CD8-positive, alpha-beta memory T cell (primary cell): ENCODE data around the gene DOK6. TPM values are rescaled to one million over a fixed set of nuclear protein-coding genes. Genes with fewer than 3 reads are reported as not detected.

Experiments
- CTCF ChIA-PET: fragments of 350-600 bp; sonication (Branson Sonifier 250); formaldehyde crosslinking; loops from one replicate; lab custom pipeline; 2021; ENCODE audit warnings: antibody characterized with exemption; lab: Charles Lee
- POLR2A ChIA-PET: fragments of 350-600 bp; sonication (Branson Sonifier 250); formaldehyde crosslinking; loops from one replicate; lab custom pipeline; 2021; ENCODE audit warnings: antibody characterized with exemption; lab: Charles Lee
- DNase-seq, 5 donors: peaks; one replicate each; pipeline versions ENCODE4 v3.0.0 to v3.0.0-alpha.2; 2020 to 2022; ENCODE audit warnings: mixed read lengths in 1 of 5
- H3K27ac ChIP-seq: one replicate; pipeline ENCODE4 v1.7.0; 2013; ENCODE audit warnings: low read depth, mild to moderate bottlenecking, low read length, moderate library complexity
- H3K27me3 ChIP-seq: 2 replicates; pipeline ENCODE4 v1.7.0; 2013; ENCODE audit warnings: low read length, mild to moderate bottlenecking; ENCODE audit not compliant: insufficient read depth, poor library complexity, severe bottlenecking
- H3K36me3 ChIP-seq: 2 replicates; pipeline ENCODE4 v1.7.0; 2013; ENCODE audit warnings: mild to moderate bottlenecking, low read length, moderate library complexity; ENCODE audit not compliant: insufficient read depth
- H3K4me1 ChIP-seq: 2 replicates; pipeline ENCODE4 v1.7.0; 2013; ENCODE audit warnings: mild to moderate bottlenecking, low read length, moderate library complexity; ENCODE audit not compliant: insufficient read depth
- H3K4me3 ChIP-seq: 2 replicates; pipeline ENCODE4 v1.7.0; 2013; ENCODE audit warnings: mild to moderate bottlenecking, low read length
- H3K9me3 ChIP-seq: 2 replicates; pipeline ENCODE4 v1.7.0; 2013; ENCODE audit warnings: mild to moderate bottlenecking, low read length
- H3K27ac Mint-ChIP-seq, 8 donors: one replicate each; pipeline ENCODE4 v1.8.0; 2020 to 2021; ENCODE audit warnings: mixed read lengths in 8 of 8, mild to moderate bottlenecking in 6 of 8, inconsistent platforms in 3 of 8, moderate library complexity in 3 of 8
- H3K27me3 Mint-ChIP-seq, 2 donors: one replicate each; pipeline ENCODE4 v1.8.0; 2020 to 2021; ENCODE audit warnings: mixed read lengths in 2 of 2, mild to moderate bottlenecking in 1 of 2, moderate library complexity in 1 of 2
- H3K36me3 Mint-ChIP-seq, 3 donors: one replicate each; pipeline ENCODE4 v1.8.0; 2020 to 2021; ENCODE audit warnings: mixed read lengths in 3 of 3, inconsistent platforms in 1 of 3, mild to moderate bottlenecking in 1 of 3
- H3K4me1 Mint-ChIP-seq, 3 donors: one replicate each; pipeline ENCODE4 v1.8.0; 2020 to 2021; ENCODE audit warnings: mixed read lengths in 3 of 3, inconsistent platforms in 1 of 3, mild to moderate bottlenecking in 1 of 3
- H3K4me3 Mint-ChIP-seq, 7 donors: one replicate each; pipeline ENCODE4 v1.8.0; 2020 to 2021; ENCODE audit warnings: mixed read lengths in 7 of 7, mild to moderate bottlenecking in 6 of 7, moderate library complexity in 4 of 7, inconsistent platforms in 2 of 7
- H3K9me3 Mint-ChIP-seq, 5 donors: one replicate each; pipeline ENCODE4 v1.8.0; 2020 to 2022; ENCODE audit warnings: mixed read lengths in 5 of 5, mild to moderate bottlenecking in 3 of 5, moderate library complexity in 2 of 5, inconsistent platforms in 1 of 5
- polyA plus RNA-seq: library from polyadenylated mRNA; unstranded; fragments of 300-500 nt; fragmentation: Illumina TruSeq; gene quantifications from one replicate; pipeline ENCODE4 v1.2.3, GENCODE V29; 2021
- total RNA-seq, 2 experiments: library from RNA; stranded (reverse); gene quantifications; one replicate each; pipeline ENCODE4 v1.2.3, GENCODE V29; 2021

The DOK6 gene
- total and polyA plus RNA-seq, 3 experiments from 2014 or later, result 0.13 TPM; not detected in 2

DNA sequence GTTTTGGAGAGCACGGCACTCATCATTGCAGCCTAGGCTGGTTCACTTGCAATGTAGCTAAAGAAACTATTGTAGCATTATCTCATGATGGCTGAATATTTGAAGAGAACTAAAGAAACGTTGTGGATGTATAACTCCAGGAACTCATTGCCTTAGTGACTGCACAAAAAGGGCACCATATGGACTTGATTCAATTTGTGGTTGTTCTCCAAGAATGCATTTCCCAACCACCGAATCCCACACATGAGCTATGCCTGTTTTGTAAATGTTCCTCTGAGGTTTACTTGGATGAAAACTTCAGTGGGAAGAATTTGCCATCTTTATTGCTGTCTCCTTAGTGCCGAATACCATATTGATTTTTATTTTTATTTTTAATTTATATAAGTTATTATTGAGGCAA, 43.5 kb downstream of the DOK6 start:
- no peak overlapping the region for H3K27ac ChIP-seq
- ChIA-PET POLR2A (no interaction called here), CTCF (no interaction called here)
- Mint-ChIP-seq H3K4me3 (no peak overlapping the region), H3K4me1 (no peaks in the 10 kb centered on the region), H3K36me3 (no peaks in the 10 kb centered on the region), H3K9me3 (peaks cover 3 to 11% (median 6%) of the 10 kb centered on the region in 5 donors), H3K27me3 (peaks cover 5 to 6% of the 10 kb centered on the region in 2 donors), H3K27ac (no peak overlapping the region)
- H3K9me3 ChIP-seq, result no peaks in the 10 kb centered on the region
- H3K4me3 ChIP-seq, result no peak overlapping the region
- DNase-seq, result no peak
- no peaks in the 10 kb centered on the region for H3K27me3 ChIP-seq
- H3K36me3 ChIP-seq, result no peaks in the 10 kb centered on the region
- no peaks in the 10 kb centered on the region for H3K4me1 ChIP-seq

DNA sequence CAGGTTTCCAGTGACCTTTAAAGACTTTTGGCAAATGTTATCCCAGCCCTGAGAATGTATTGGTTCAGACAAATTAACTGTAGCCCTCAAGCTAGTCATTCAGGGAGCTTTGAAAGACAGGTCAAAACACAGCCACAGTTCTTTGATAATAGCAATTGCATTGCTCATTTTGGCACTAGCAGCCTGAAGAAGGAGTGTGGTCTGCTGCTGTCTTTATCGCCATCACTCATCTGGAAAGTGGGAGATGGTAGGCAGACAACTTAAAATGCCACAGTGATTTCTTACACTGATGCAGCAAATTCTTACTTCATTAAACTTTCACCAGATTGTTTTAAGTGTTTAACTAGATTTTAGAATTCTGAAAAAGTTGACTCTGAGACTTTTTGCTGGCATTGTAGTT, 47.2 kb downstream of the DOK6 start:
- H3K36me3 ChIP-seq, result no peaks in the 10 kb centered on the region
- CTCF ChIA-PET, result no interaction called here
- H3K4me3 ChIP-seq, result no peak overlapping the region
- H3K4me1 Mint-ChIP-seq, result no peaks in the 10 kb centered on the region
- no peaks in the 10 kb centered on the region for H3K9me3 ChIP-seq
- DNase-seq, result no peak
- peaks cover 0 to 6% of the 10 kb centered on the region in 2 donors for H3K27me3 Mint-ChIP-seq
- no peaks in the 10 kb centered on the region for H3K4me1 ChIP-seq
- H3K27me3 ChIP-seq, result no peaks in the 10 kb centered on the region
- POLR2A ChIA-PET, result no interaction called here
- no peak overlapping the region for H3K27ac ChIP-seq
- H3K27ac Mint-ChIP-seq, result no peak overlapping the region
- H3K36me3 Mint-ChIP-seq, result no peaks in the 10 kb centered on the region
- no peak overlapping the region for H3K4me3 Mint-ChIP-seq
- peaks cover 0 to 11% (median 3%) of the 10 kb centered on the region in 5 donors for H3K9me3 Mint-ChIP-seq

DNA sequence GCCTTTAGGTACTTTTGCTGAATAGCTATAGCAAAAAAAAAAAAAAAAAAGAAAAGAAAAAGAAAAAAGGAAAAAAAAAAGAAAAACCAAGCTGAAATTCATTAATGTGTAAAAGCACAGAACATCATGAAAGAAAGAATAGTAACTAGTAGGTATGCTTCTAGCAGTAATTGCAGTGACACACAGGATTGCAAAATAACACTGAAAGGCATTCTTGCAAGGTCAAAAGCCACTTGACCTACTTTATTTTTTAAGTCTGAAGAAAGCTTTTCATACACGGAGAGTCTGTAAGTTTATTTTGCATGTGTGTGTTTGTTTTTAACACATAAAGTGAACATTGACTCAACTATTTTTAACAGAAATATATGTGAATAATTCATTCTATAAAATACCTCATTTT, 54.4 kb downstream of the DOK6 start:
- Histone ChIP-seq H3K27ac (no peak overlapping the region), H3K27me3 (no peaks in the 10 kb centered on the region), H3K36me3 (no peaks in the 10 kb centered on the region), H3K4me3 (no peak overlapping the region), H3K9me3 (no peaks in the 10 kb centered on the region), H3K4me1 (no peaks in the 10 kb centered on the region)
- H3K27me3 Mint-ChIP-seq, result no peaks in the 10 kb centered on the region
- H3K4me1 Mint-ChIP-seq, result no peaks in the 10 kb centered on the region
- H3K36me3 Mint-ChIP-seq, result no peaks in the 10 kb centered on the region
- no peak overlapping the region for H3K4me3 Mint-ChIP-seq
- CTCF ChIA-PET, result no interaction called here
- DNase-seq, result no peak
- peaks cover 0 to 1% (median 0%) of the 10 kb centered on the region in 5 donors for H3K9me3 Mint-ChIP-seq
- H3K27ac Mint-ChIP-seq, result no peak overlapping the region
- POLR2A ChIA-PET, result no interaction called here

DNA sequence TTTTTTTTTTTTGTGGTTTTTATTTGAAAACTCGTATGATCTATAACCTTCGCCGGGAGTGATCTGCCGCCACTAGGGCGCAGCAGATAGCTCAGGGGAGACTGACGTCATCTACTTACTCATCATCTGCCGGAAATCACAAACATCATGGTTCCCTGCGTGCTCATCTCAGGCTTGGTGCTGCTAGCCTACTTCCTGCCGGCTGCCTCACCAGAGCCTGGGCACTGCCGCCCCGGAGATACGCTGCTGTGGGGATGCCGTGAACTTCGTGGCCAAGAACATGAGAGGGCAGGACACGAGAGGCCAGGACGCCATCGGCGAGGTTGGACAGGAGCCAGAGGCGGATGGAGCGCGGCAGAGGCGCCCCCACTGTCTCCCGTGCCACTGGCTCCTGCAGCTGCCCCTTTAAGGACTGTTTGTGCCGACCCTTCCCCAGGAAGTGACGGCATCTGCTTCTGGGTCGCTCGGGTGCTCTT, 68.8 kb downstream of the DOK6 start:
- H3K27ac ChIP-seq, result no peak overlapping the region
- no peaks in the 10 kb centered on the region for H3K27me3 ChIP-seq
- H3K9me3 ChIP-seq, result no peaks in the 10 kb centered on the region
- ChIA-PET POLR2A (no interaction called here), CTCF (no interaction called here)
- H3K36me3 Mint-ChIP-seq, result no peaks in the 10 kb centered on the region
- peaks cover 1 to 7% (median 6%) of the 10 kb centered on the region in 3 donors for H3K4me1 Mint-ChIP-seq
- no peak overlapping the region for H3K4me3 ChIP-seq
- no peaks in the 10 kb centered on the region for H3K36me3 ChIP-seq
- peaks cover 4 to 7% of the 10 kb centered on the region in 2 donors for H3K27me3 Mint-ChIP-seq
- no peak overlapping the region for H3K4me3 Mint-ChIP-seq
- peaks cover 0 to 3% (median 0%) of the 10 kb centered on the region in 5 donors for H3K9me3 Mint-ChIP-seq
- DNase-seq, result peak in 4 of 5 donors; percentile 3 to 45 (median 12)
- no peaks in the 10 kb centered on the region for H3K4me1 ChIP-seq
- no peak overlapping the region for H3K27ac Mint-ChIP-seq

DNA sequence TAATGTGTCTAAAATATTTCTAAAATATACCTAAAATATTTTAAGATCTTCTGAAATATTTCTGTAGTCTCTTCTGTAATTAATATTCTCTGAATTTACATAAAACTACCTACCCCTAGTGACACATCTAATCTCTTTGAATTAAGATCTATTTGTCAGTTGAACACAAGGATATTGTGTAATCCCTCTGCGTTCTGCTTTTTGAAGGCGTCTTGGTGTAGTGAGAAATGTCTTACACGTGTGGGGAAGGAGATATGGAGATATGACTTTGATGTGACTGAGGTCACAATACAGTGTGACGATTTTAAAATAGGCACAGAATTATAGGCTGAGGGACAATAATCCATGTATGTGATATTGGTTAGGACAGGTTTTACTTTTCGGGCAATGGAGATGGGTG, 79.8 kb downstream of the DOK6 start:
- no peak overlapping the region for H3K27ac ChIP-seq
- H3K4me1 Mint-ChIP-seq, result no peaks in the 10 kb centered on the region
- ChIA-PET CTCF (no interaction called here), POLR2A (no interaction called here)
- peaks cover 2% of the 10 kb centered on the region in 2 donors for H3K27me3 Mint-ChIP-seq
- H3K36me3 Mint-ChIP-seq, result no peaks in the 10 kb centered on the region
- no peak overlapping the region for H3K27ac Mint-ChIP-seq
- H3K4me1 ChIP-seq, result no peaks in the 10 kb centered on the region
- H3K27me3 ChIP-seq, result no peaks in the 10 kb centered on the region
- no peak for DNase-seq
- peaks cover 0 to 2% (median 0%) of the 10 kb centered on the region in 5 donors for H3K9me3 Mint-ChIP-seq
- no peak overlapping the region for H3K4me3 ChIP-seq
- no peaks in the 10 kb centered on the region for H3K36me3 ChIP-seq
- no peaks in the 10 kb centered on the region for H3K9me3 ChIP-seq
- no peak overlapping the region for H3K4me3 Mint-ChIP-seq

DNA sequence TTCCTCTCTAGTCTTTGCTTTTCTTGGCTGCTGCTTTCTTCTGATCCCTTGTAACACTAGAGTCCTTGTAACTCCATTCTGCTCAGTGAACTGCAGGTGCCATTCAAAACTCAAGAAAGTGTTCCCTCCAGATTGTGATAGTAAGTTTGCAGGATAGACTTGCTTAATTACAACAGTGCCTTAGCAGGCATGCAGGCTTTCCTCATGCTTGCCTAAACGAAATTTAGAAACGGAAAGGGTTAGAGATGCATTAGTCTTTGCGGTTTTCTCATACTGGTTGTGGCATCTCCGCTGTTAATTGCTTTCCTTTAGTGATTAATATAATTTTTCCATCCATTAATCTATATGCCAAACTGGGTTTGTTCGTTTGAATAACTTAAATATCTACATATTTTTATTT, 82.9 kb downstream of the DOK6 start:
- DNase-seq, result no peak
- POLR2A ChIA-PET, result no interaction called here
- Histone ChIP-seq H3K27me3 (no peaks in the 10 kb centered on the region), H3K27ac (no peak overlapping the region), H3K36me3 (no peaks in the 10 kb centered on the region), H3K9me3 (no peaks in the 10 kb centered on the region), H3K4me1 (no peaks in the 10 kb centered on the region), H3K4me3 (no peak overlapping the region)
- H3K9me3 Mint-ChIP-seq, result peaks cover 0 to 9% (median 0%) of the 10 kb centered on the region in 5 donors
- H3K27me3 Mint-ChIP-seq, result peaks cover 1 to 2% of the 10 kb centered on the region in 2 donors
- H3K36me3 Mint-ChIP-seq, result no peaks in the 10 kb centered on the region
- H3K27ac Mint-ChIP-seq, result no peak overlapping the region
- H3K4me1 Mint-ChIP-seq, result no peaks in the 10 kb centered on the region
- H3K4me3 Mint-ChIP-seq, result no peak overlapping the region
- CTCF ChIA-PET, result no interaction called here

DNA sequence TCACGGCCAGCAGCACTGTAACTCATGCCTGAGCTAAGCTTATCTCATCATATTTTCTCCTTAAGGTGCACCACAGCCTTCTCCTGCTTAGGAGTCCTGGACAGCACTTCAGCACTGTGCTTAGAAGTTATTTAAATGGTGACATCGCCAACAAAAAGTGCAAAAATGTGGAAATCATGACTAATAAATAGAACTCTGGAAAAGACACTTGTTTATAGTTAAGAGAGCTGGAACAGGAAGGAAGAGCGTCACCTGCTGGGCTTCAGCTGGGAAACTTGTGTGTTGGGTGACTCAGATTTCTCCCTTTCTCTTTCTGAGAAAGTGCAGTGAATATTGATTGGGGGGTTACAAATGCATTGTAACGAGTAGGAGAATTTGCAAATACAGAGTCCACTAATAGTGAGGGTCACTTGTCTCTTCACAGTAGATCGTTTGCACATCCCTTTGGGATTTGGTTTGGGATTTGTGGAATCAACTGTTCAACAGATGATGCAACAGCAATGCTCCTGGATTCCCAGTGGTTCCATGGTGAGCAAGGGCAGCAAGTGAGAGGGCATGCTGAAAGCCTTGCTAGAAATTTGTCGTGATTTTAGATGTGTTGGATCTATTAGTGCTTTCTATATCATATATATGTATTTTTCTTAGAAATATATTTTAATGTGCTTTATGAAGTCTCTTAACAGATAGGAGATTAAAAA, 84.2 kb downstream of the DOK6 start:
- POLR2A ChIA-PET, result no interaction called here
- Histone ChIP-seq H3K36me3 (no peaks in the 10 kb centered on the region), H3K4me1 (no peaks in the 10 kb centered on the region), H3K4me3 (no peak overlapping the region), H3K9me3 (no peaks in the 10 kb centered on the region), H3K27me3 (no peaks in the 10 kb centered on the region), H3K27ac (no peak overlapping the region)
- H3K27me3 Mint-ChIP-seq, result peaks cover 1 to 2% of the 10 kb centered on the region in 2 donors
- no peak for DNase-seq
- H3K4me1 Mint-ChIP-seq, result no peaks in the 10 kb centered on the region
- H3K36me3 Mint-ChIP-seq, result no peaks in the 10 kb centered on the region
- H3K27ac Mint-ChIP-seq, result no peak overlapping the region
- no peak overlapping the region for H3K4me3 Mint-ChIP-seq
- H3K9me3 Mint-ChIP-seq, result peaks cover 0 to 9% (median 0%) of the 10 kb centered on the region in 5 donors
- CTCF ChIA-PET, result no interaction called here

DNA sequence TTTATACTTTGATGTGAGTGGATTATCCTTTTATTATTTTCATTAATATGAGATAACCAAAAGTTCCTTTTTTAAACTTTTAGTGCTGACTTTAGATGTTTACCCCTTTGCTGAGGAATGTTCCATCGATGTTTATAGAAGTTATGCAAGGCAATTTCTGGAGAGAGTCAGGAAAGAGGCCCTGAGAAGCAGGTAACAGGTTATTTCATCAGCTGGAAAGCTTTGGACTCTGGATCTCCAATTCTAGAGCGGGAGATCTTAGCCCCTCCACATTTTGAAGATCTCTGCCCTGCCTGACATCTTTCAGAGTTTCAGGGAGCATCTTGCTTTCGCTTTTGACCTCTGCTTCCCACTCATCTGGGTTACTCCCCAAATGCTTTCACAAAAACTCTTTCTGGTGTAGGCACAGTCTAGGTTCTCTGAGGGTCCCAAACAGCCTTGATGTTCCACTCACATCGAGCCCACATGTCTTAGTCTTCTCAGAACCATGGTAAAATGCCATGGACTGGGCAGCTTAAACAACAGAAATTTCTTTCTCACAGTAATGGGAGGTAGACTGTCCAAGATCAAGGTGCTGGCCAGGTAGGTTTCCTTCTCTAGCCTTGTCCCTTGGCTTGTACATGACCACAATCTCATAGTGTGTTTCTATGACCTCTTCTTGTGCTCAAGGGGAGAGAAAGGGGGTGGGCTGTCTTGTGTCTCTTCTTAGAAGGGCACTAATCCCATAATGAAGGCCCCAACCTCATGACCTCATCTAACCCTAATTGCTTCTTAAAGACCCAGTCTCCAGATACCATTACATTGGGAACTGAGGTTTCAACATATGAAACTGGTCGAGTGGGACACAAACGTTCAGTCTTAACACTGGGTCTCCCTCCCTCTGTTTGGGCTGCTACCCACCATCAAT, 87.1 kb downstream of the DOK6 start:
- H3K4me1 Mint-ChIP-seq, result no peaks in the 10 kb centered on the region
- no peaks in the 10 kb centered on the region for H3K36me3 ChIP-seq
- CTCF ChIA-PET, result no interaction called here

More for the DNA sequence above, 87.1 kb downstream of the DOK6 start:
- no peaks in the 10 kb centered on the region for H3K36me3 Mint-ChIP-seq
- no peak overlapping the region for H3K27ac ChIP-seq
- POLR2A ChIA-PET, result no interaction called here
- peaks cover 0 to 2% of the 10 kb centered on the region in 2 donors for H3K27me3 Mint-ChIP-seq
- no peak for DNase-seq
- H3K27me3 ChIP-seq, result no peaks in the 10 kb centered on the region
- no peaks in the 10 kb centered on the region for H3K9me3 ChIP-seq
- H3K9me3 Mint-ChIP-seq, result peaks cover 0 to 9% (median 0%) of the 10 kb centered on the region in 5 donors
- no peaks in the 10 kb centered on the region for H3K4me1 ChIP-seq
- H3K4me3 ChIP-seq, result no peak overlapping the region
- H3K27ac Mint-ChIP-seq, result no peak overlapping the region
- H3K4me3 Mint-ChIP-seq, result no peak overlapping the region
